Stimulated activated CD8-positive, alpha-beta memory T cell treated with anti-CD3 and anti-CD28 coated beads, Interleukin-12 subunit alpha, Interleukin-12 subunit beta, amount 100 ng/mL, for 24 hours (primary cell): ENCODE measurements around the gene KAT8.

Experiments used
- DNase-seq: peaks from one replicate; pipeline ENCODE4 v3.0.0-alpha.2; 2020; ENCODE audit errors: extremely low read depth

Gene KAT8

GRCh38 chr16:31117384-31118222 is at the start of gene KAT8:
Gene KAT8 (plus strand): TSS chr16:31117664. CDS start chr16:31117682, 18 bp downstream.
- peak; percentile 94 for DNase-seq

GRCh38 chr16:31071861-31072260 is 45.6 kb upstream of the KAT8 start:
- no peak for DNase-seq

- no peak for DNase-seq
Measured at GRCh38 chr16:31072540-31073141, 44.8 kb upstream of the KAT8 start.

- DNase-seq, result peak; percentile 81
Measured at GRCh38 chr16:31073142-31073969, 44.1 kb upstream of the KAT8 start.

- peak; percentile 95 for DNase-seq
Measured at GRCh38 chr16:31073970-31074813, 43.3 kb upstream of the KAT8 start, which contains the start of the genes ZNF646 and ZNF668. Gene ZNF646 (plus strand): TSS chr16:31074422. CDS start chr16:31076325, 1,903 bp downstream. Gene ZNF668 (minus strand): TSS chr16:31074240. CDS start chr16:31064459, 9,781 bp downstream.

GRCh38 chr16:31074814-31075183 is 42.7 kb upstream of the KAT8 start:
- DNase-seq, result no peak

GRCh38 chr16:31076319-31076718 is 41.1 kb upstream of the KAT8 start:
- no peak for DNase-seq

GRCh38 chr16:31077024-31077423 is 40.4 kb upstream of the KAT8 start:
- DNase-seq, result no peak

- DNase-seq, result no peak
Measured at GRCh38 chr16:31077592-31078396, 39.7 kb upstream of the KAT8 start.

GRCh38 chr16:31078597-31079341 is 38.7 kb upstream of the KAT8 start:
- DNase-seq, result no peak

- DNase-seq, result no peak
Measured at GRCh38 chr16:31079342-31079944, 38.0 kb upstream of the KAT8 start.

- DNase-seq, result no peak
Measured at GRCh38 chr16:31080035-31080629, 37.3 kb upstream of the KAT8 start.

GRCh38 chr16:31080756-31081419 is 36.6 kb upstream of the KAT8 start:
- no peak for DNase-seq

GRCh38 chr16:31081428-31082351 is 35.8 kb upstream of the KAT8 start:
- DNase-seq, result no peak

- DNase-seq, result no peak
Measured at GRCh38 chr16:31082368-31083045, 35.0 kb upstream of the KAT8 start.

- no peak for DNase-seq
Measured at GRCh38 chr16:31083081-31083480, 34.4 kb upstream of the KAT8 start.

- no peak for DNase-seq
Measured at GRCh38 chr16:31083556-31083955, 33.9 kb upstream of the KAT8 start.
